Measurements from ENCODE around the gene PDP2. TPM values are rescaled to one million over a fixed set of nuclear protein-coding genes. Genes with fewer than 3 reads are reported as not detected.
A peak's percentile ranks its signal among the peaks of the same experiment; 100 is the strongest.

PDP2 gene
- total and polyA plus RNA-seq, 2 of the 4 experiments (the other 2 are of a cell fraction) = 5.3 to 16.8 TPM

- no peak overlapping the region; the same call in 1 of the 2 replicates for H3K9ac ChIP-seq (ENCODE audit: low read depth, low read length)
- peak overlapping the region; percentile 42; the same call in 1 of the 2 replicates for H3K18ac ChIP-seq (ENCODE audit: low read depth, low read length)
- H2BK5ac ChIP-seq (ENCODE audit: low read depth, low read length, poor library complexity, severe bottlenecking) = peak overlapping the region; percentile 27
- peak overlapping the region; percentile 84; the same call in 1 of the 2 replicates for H3K27ac ChIP-seq (ENCODE audit: insufficient read depth, low read length)
- peak overlapping the region; percentile 55; the same call in 1 of the 3 replicates for H2BK15ac ChIP-seq (ENCODE audit: low read depth, low read length)
- no peak overlapping the region for H3K4me3 ChIP-seq (ENCODE audit: insufficient read depth, low read depth, low read length)
- intact Hi-C loops (cut with micrococcal nuclease) = loop anchor here (10.0 kb wide), 1 partner anchor 256 kb away; the partner anchor contains the start of genes B3GNT9, FBXL8 and TRADD
- dilution Hi-C loops (cut with HindIII; ENCODE audit: low sequenced_read_pairs, unreplicated experiment) = no loop called here
- H2BK20ac ChIP-seq (ENCODE audit: low read depth, low read length) = peak overlapping the region; percentile 66; the same call in 1 of the 2 replicates
- no peaks in the 10 kb centered on the region; a peak in 2 of 4 replicates for H3K79me1 ChIP-seq (ENCODE audit: low read depth in 1 of 2, low read length in 2 of 2)
- peak overlapping the region; percentile 40; the same call in 1 of the 2 replicates for H3K14ac ChIP-seq (replicated peaks; ENCODE audit: low read depth, low read length)
- peak overlapping the region; percentile 92 for H4K91ac ChIP-seq (ENCODE audit: insufficient read depth, low read depth, low read length)
- ChIA-PET POLR2A (ENCODE audit: unreplicated experiment) (no interaction called here), CTCF (no interaction called here)
- peak overlapping the region; percentile 92 for H2BK120ac ChIP-seq (ENCODE audit: low read depth, low read length)
- TF ChIP-seq RFX5 (IDR thresholded peaks at IDR 0.05; ENCODE audit: low read depth, low read length) (no peak), CHD1 (IDR thresholded peaks at IDR 0.05; ENCODE audit: low read depth, low read length) (no peak)
- H2AK5ac ChIP-seq (ENCODE audit: low read depth, low read length) = peak overlapping the region; percentile 95
- no peak for ATAC-seq (ENCODE audit: low read depth)
- H3K36me3 ChIP-seq (ENCODE audit: control insufficient read depth, insufficient read depth, low read length) = no peaks in the 10 kb centered on the region; the same call in 1 of the 2 replicates
- no peak overlapping the region for H2AFZ ChIP-seq (replicated peaks; ENCODE audit: low read length, poor library complexity)
- H3K56ac ChIP-seq (ENCODE audit: extremely low read depth, insufficient read depth, low read length) = no peak overlapping the region
- H3K27me3 ChIP-seq (ENCODE audit: control insufficient read depth, insufficient read depth, low read length) = no peaks in the 10 kb centered on the region
- peak overlapping the region; percentile 90 for H3K4ac ChIP-seq (ENCODE audit: low read depth, low read length)
- no peaks in the 10 kb centered on the region for H3K9me3 ChIP-seq (ENCODE audit: control insufficient read depth, insufficient read depth, low read length)
- in situ Hi-C loops (cut with MboI; ENCODE audit: low sequenced_read_pairs) = loop anchor here (5.0 kb wide), 1 partner anchor 33 kb away; the partner anchor contains the start of gene CIAO2B
- peak overlapping the region; percentile 48; the same call in 1 of the 2 replicates for H3K23ac ChIP-seq (ENCODE audit: low read depth, low read length)
- peak overlapping the region in 1 of 2 experiments; percentile 78; a peak in 2 of 4 replicates for H4K8ac ChIP-seq (ENCODE audit: low read depth in 2 of 2, low read length in 2 of 2)
- peaks cover 30% of the 10 kb centered on the region for H3K4me1 ChIP-seq (ENCODE audit: control insufficient read depth, insufficient read depth, low read length)
- no peak overlapping the region for H2AK9ac ChIP-seq (replicated peaks; ENCODE audit: low read depth, low read length, poor library complexity)
- no peak for DNase-seq
- H4K5ac ChIP-seq (ENCODE audit: low read depth, low read length) = peak overlapping the region; percentile 37
- BruUV-seq (replicated peaks) = no TSS peak
- H4K20me1 ChIP-seq (ENCODE audit: insufficient read depth, low read length) = no peaks in the 10 kb centered on the region
- peaks cover 30% of the 10 kb centered on the region for H3K9me1 ChIP-seq (ENCODE audit: insufficient read depth, low read length)
- no peak overlapping the region for H3K4me2 ChIP-seq (ENCODE audit: low read depth, low read length)
- WGBS, 2 experiments (ENCODE audit: extremely low coverage in 2 of 2, insufficient read length in 1 of 2) = no CpG with 5 or more reads among the region's 2 CpGs
Measured at GRCh38 chr16:66898933-66899309, 18.6 kb downstream of the PDP2 start.
